NCI-H2029 (cell line): Measurements from ENCODE around the gene RTN4.

Experiments used
- DNase-seq: peaks from one replicate; lab custom pipeline; 2025; lab: John Stamatoyannopoulos, UW

Gene RTN4

DNA sequence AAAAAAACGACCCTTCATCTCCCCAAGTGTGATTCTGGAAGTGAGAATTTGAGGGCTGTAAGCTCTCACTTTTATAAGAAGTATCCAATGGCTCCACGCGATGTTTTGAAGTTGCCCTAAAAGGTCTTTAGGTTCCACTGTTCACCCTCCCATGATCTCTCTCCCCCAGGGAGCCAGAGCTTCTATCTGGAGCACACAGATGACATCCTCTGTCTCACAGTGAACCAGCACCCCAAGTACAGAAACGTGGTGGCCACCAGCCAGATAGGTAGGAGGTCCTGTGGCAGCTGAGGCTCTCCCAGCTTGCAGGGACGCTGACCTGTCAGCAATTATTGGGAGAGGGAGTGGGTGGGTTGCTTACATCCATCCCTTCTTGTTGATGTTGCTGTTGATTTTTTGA lies 97.8 kb downstream of the RTN4 start:
- no peak for DNase-seq

DNA sequence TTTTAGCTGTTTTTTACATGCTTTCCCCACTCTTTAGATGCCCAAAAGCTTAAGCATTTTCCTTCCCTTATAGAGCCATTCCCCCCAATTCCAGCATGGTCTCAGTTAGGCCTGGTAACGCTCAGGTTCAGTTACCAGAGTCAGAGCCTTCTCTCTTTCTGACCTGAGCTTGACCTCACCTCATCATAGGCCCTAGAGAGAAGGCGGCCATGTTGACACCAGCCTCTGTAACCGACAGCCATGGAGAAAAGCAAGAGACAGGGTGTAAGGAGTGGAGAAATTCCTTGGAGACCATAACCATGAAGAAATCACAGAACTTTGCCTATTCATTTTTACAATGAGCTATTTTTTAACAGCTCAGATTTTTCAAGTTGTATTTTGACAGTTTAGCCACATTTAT lies 99.4 kb downstream of the RTN4 start:
- no peak for DNase-seq

DNA sequence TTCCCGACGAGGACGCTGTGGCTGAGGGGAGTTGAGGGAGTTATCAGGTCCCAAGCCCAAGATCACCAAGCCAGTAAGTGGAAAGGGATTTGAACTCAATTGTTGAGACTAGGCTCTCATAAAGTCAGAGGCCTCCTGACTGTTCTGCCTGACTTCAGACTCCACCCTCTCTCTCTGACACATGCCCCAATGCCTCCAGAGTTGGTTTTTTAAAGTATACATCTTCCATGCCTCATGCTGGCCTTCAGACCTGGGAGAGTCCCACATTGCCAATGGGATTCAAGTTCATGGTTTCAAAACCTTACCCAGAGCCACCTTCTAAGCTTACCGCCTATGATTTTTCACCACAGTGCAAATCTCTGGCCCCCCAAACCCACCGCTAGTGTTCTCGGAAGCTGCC lies 100.8 kb downstream of the RTN4 start:
- DNase-seq = no peak

DNA sequence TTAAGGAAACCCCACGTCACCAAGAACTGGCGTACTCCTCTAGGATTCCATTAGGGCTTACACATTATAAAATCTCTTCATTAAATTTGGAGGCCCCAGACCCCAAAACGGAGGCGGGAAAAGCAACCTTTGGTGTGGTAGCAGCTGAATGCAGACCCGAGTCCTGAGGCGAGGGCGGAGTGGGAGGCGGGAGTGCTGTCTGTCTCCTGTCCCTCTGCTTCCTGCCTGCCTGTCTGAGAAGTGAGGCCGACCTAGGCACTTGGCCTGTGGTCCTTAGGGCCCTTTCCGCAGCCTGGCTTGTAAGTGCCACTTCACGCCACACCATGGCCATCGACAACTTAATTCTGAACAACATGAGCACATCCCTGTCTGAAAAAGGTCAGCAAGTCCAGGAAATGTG lies 102.1 kb downstream of the RTN4 start:
- DNase-seq = no peak

DNA sequence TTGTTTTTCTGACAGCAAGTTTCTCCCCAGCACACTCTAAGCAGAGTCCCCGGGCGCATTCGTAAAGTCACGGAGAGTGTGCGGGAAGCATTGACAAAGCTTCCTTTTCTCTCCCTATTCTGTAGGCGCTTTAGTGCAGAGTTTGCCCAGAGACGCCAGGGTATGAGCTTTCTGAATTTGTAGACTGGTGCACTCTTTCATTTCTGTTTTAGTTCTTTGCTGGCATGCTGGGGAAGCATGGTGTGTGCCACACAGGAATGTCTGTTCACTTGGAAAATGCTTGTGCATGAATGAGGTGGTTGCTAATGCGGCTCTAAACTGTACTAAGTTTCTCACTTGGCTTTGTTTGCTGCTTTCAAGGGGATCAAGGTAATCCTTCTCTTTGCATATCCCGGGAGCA lies 102.6 kb downstream of the RTN4 start:
- DNase-seq = no peak

DNA sequence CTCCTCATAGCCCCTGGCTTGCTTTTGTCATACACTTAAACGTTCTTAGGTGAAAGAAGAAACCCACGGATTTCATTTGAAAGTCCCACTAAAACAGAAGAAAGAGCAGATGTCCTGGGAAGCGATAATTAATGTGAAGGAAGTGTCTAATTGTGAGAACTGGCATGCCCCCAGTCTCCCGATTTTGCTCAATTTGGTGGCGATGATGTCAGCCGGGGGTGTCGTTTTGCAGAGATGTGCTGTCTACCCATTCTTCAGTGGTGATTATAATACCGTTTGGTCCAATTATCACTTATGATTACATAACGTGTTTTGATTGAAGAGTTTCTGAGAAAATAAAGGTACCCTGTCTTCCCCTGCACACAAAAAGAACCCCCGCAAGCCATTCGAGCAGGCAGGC lies 103.1 kb downstream of the RTN4 start:
- DNase-seq = no peak

DNA sequence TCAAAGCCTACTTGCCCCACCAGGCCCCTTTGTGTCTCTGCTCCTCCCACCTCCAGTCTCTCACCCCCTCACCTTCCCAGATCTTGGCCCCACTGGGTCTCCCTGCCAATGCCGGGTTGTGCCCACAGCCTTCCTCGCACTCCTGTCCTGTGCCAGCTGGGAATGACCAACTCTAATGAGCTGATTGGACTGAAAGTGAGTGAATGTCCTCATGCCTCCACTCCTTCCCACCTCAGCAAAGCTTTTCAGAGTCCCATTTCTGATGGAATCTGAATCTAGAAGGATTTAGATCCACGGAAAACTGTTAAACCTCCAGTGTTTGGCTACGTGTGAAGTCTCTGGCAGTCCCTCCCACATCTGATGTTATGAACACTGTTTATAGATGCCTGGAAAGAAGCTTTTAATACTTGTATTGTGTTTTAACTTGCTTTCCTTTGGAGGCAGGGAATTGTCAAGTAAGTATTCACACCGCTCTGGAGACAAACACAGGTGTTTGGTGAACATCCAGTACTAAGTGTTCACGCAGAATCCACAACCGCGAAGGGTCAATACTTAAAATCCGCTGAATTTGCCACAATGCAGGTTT lies 103.9 kb downstream of the RTN4 start:
- no peak for DNase-seq

DNA sequence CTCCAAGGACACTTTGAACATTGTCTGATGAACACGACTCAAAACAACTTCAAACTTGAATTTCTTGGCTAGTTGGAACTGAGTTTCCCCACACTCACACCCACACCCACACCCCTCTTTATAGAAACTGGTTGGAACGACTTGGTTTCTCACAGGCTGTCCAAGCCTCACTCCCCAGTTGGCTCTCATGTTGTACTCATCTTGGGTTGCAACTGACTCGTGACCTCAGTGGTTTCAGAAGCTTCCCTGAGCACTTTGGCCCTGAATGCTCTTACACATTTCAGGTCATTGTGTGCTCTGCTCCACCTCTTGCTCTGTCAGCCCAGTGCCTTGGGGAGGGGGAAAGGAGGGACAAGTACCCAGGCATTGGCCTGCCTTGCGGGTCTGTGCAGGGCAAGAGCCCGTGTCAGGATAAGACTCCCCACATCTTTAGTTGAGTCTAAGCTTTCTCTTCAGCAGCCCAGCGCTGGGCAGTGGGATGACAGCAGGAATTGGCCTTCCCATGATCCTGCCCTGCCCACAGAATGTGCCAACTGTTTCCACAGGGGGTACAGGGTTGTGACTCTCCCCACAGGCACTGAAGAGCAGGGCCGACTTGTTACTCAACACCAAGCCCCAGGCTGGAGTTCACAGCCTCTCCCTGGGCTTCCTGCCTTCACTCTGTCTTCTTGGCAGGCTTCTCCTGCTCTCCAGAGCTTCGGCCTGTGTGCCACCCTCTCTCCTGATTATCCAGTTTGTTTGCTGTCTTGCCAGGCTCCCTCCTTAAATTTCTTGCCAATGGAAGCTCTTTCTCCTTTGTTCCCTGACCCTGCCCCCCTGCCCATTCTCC lies 104.6 kb downstream of the RTN4 start:
- DNase-seq = peak; percentile 3

DNA sequence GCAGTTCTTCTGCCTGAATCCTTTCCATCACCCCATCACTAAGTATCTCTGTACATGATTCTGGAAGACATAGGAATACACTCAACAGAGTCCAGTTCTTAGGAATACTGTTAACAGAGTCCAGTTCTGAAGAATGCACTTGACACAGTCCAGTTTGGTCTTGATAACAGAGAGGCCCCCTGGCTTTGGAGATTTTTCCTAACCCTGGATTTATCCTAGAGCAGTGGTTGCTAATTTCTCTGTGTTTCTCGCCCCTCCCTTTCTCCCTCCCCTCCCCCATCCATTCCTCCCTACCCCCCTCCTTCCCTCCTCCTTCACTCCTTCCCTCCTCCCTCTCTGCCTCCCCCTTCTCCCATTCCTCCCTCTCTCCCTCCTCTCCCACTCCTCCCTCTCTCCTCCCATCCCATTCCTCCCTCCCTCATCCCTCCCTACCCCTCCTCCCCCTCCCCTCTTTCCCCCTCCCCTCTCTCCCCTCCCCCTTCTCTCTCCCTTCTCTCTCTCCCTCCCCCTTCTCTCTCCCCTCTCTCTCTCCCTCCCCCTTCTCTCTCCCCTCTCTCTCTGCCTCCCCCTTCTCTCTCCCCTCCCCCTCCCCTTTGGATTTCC lies 105.4 kb downstream of the RTN4 start:
- DNase-seq = no peak

DNA sequence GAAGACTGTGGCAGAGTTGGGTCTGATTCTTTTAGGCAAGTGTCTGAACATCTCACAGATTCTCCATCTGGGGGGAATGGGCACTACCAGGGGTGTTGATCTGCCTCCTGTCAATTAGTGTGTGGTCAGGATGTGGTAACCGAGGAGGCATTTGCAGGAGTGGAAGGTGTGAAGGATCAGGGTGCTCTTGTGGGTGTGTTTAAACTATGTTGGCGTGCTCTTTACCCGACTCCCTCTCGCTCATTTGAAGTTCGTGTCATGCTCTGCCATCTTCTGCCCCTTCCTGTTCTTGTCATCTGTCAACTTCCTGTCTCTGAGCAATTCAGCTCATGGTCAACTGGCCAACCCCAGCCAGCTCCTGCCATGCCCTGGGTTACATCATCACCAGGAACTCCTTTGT lies 107.9 kb downstream of the RTN4 start:
- no peak for DNase-seq

DNA sequence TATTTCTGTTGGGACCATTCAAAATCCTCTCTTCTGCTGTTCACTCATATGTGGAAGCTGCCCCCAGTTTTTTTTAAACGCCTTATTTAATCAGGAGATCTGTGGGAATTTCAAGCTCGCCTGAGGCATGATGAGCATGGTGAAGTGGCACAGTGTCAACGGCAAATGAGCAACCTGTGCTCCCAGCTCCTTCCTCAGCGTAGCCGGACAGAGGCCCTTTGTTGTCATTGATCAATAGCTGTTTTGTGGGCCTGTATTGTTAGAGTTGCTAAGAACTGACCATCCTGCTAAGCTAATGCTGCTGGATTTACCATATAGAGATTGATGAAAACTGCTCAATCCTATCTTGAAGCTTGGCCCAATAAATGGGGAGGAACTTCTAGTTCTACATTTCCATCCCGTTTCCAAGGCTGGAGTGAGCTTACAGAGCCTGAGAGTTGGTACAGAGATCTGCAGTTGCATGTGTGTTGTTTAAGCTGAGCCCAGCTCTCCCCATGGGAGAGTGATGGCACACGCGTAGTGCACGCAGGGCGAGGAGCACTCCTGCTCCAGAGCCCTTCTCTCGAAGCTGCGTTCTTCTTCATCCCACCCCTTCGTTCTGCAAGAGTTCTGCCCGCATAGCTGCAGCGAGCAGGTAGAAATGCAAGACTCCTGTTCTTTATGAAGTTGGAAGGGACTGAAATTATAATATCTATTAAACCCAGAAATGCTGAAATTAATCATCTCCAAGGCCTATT lies 108.8 kb downstream of the RTN4 start:
- DNase-seq = no peak

DNA sequence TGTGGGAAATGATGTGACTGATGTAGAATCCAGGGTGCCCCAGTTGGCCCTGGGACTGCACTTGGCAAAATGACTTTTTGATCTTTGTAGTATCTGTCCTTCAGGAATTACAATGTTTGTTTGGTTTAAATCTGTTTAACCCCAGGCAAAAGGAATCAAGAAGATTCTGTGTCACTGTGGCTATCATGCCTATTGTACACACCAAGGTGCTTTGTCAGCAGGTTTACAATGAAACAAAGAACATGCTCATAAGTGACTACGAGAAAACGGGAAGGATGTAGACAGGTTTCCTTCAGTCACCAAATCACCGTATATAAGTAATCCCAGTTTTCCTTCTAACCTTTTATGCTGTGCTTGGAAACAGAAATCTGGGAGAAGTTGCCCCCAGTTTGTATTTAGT lies 109.5 kb downstream of the RTN4 start:
- DNase-seq = no peak

DNA sequence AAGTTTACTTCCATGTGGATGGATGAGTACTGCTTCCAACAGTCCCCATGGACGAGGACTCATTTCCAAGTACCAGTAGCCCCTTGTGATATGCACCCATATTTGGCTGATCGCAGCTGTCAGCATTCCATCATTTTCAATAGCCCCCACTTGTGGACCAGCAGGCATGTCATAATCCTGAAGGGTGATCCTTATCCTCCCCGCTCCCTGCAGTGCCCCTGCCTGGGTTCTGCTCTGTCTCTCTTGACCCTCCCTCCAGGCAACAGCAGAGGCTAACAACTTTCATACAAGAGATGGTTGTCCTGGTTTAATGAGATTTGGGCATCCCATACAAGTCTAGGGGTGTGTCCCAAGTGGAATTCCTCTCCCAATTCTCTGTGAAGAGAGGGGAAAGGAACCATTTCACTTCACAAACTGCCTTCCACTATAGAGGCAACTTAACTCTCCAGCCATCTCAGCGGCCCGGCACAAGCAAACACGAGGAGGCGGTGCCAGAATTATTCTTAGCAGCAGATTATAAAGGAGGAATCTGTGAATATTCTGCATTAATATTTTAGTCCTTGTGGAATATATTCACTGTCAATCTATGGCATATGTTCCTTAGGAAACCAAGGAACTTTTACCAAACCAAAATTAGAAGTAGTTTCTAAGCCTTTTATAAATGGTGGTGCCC lies 110.7 kb downstream of the RTN4 start:
- DNase-seq = no peak

DNA sequence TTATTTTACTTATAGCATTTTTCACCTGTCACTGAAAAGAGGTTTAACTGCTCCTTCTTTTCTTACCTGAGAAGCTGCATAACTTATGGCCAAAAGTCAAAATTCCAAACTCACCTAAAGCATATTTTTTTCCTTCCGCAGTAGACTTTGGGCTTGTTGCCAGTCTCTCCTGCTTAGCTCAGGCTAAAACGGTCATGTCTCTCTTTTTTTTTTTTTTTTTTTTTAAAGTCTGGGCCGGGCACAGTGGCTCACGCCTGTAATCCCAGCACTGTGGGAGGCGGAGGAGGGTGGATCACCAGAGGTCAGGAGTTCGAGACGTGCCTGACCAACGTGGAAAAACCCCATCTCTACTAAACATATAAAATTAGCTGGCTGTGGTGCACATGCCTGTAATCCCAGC lies 113.5 kb downstream of the RTN4 start:
- peak; percentile 1 for DNase-seq

DNA sequence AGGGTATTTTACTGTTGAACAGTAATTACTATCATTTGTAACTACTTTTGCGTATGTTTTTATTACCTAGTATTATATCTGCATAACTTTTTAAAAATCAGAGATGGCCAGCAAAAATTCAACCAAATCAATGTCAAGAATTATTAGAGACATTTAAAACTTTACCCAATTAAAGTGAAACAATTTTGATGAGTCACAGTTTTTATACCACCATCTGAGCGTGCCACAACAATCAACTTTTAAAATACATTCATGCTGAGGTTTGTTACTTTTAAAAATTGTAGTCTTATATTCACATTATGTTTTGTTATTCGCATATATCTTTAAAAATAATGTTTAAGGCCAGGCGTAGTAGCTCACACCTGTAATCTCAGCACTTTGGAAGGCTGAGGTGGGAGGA lies 114.9 kb downstream of the RTN4 start:
- DNase-seq = no peak

DNA sequence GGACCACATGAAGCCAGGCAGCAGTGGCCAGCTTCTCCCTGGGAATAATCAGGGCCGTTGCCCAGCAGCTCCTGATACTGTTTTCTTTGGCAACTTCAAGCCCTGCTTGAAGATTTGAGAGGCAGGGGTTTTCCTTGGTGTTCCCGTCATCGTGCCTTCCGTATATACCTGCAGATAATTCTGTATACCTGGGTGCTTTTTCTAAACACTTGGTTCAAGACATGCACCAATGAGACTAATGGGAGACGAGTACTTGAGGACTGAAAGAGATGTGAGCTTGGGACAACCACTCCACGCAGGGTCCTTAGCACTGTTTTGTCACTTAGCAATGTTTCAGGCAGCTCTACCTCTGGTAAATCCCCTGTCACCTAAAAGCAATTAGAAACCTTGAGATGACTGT lies 118.8 kb downstream of the RTN4 start:
- no peak for DNase-seq

DNA sequence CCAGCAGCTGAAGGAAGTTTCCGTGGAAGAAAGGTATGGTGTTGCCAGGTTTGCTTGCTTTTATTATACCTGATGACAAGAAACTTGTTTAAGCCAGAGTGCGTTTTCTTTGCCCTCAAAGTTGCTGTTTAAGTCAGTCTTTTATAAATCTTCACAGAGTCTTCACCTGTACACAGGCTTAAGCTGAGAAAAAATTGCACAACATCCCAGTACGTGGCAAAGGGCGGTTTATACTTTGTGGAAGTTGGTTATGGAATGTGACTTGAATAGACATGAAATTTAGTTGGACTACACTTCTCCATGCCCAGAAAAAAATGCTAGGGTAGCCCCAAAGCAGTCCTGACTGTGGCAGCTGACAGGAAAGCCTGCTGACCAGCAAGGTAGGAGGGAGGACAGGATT lies 121.5 kb downstream of the RTN4 start:
- no peak for DNase-seq

DNA sequence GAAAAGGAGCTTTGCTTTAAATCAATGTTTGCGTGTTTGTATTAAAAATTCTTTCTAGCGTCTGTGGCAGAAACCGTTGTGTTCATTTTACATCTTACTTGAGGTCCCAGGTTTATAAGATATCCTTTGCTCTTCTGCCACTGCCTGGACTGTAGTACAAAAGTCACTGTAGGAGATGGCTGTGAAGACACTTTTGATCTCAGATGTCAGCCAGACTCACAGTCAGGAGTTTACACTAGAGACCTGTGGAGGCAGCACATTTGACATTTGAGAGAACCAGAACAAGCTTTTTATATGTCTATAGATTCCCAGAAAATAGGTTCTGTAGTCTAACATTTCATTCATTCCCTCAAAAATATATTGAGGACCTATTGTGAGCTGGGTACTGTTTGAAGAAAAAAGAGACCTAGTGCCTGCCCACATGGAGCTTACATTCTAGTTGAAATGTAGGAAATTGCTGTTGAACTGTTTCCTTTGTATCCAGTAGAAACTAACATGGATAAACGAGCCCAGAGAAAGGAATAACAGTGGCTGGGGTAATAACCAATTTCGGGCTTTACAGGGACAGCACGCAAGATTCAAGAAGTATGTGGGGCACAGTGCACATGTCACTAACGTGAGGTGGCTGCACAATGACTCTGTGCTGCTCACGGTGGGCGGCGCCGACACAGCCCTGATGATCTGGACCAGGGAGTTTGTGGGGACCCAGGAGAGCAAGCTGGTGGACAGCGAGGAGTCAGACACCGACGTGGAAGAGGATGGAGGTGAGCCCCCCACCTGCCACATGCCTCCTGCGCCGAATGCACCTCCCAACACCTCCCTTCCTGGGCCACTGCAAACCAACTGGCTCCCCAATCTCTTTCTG lies 122.3 kb downstream of the RTN4 start:
- no peak for DNase-seq

DNA sequence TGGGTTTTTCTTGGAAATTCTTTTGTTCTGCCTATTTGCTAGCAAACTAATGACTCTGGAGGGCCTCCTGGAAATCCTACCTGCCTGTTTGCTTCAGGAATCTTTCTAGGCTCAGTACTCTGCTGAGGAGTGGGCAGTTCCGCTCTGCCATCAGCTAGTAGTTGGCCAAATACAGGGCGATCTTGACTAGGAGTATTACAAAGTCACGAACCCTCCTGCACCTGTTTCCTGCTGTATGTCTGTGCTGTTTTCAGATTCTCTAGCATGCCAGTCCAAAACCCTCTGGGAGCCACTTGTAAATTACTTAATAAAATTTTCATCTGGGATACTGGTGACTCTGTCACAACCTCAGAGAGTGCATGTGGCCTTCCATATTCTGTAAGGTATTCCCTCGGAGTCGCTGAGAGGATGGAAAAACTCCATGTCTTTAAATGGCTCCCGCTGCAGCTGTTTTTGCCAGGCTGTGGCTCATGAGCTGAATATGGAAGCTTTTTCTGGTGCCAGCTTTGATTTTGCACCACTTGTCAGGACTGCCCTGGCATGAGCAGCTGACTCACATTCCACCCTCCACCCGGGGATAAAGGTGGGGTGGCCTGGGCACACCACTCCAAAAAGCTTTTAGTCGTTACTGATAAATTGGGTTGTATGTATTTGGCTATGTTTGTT lies 123.0 kb downstream of the RTN4 start:
- no peak for DNase-seq

DNA sequence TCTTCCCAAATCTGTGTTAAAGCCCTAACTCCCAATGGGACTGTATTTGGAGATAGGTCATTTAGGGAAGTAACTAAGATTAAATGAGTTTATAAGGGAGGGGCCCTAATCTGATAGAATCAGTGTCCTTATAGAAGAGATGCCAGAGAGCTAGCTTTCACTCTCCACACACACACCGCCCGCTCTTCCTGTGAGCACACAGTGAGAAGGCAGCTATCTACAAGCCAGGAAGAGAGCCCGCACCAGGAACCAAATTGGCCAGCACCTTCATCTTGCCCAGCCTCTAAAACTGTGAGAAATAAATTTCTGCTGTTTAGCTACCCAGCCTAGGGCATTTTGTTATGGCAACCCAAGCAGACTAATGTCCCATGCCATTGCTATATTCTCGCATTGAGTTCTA lies 125.2 kb downstream of the RTN4 start:
- no peak for DNase-seq

DNA sequence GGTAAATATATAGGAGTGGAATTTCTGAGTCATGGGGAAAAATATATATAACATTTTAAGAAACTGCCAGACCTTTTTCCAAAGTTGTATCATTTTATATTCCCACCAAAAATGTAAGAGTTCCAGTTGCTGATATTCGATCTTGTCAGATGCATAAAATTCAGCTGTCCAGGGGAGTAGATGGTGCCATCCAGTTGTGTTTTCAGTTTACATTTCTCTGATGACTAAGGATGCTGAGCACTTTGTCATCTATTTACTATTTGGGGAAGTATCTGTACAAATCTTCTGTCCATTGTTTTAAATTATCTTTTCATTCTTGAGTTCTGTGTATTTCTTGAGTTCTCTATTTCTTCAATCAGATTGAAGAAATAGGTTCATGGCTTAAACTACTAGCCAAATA lies 126.1 kb downstream of the RTN4 start:
- no peak for DNase-seq
